BE2C (cell line): Measurements from ENCODE around the gene JAG2.

Experiments
- DNase-seq: peaks from one replicate; pipeline ENCODE4 v3.0.0-alpha.2; 2020
- H3K27me3 ChIP-seq: fragments of 250-450 bp; sonication (Bioruptor Pico); 2 replicates; pipeline ENCODE4 v1.5.1; 2020; ENCODE audit warnings: mild to moderate bottlenecking
- H3K36me3 ChIP-seq: fragments of 250-450 bp; sonication (Bioruptor Pico); 2 replicates; pipeline ENCODE4 v1.5.1; 2020; ENCODE audit warnings: mild to moderate bottlenecking
- H3K4me1 ChIP-seq: fragments of 250-450 bp; sonication (Bioruptor Pico); 2 replicates; pipeline ENCODE4 v1.5.1; 2020
- H3K4me3 ChIP-seq: 2 replicates; pipeline ENCODE4 v1.5.1; 2011; ENCODE audit warnings: low read depth, low read length
- H3K9me3 ChIP-seq: fragments of 250-450 bp; sonication (Bioruptor Pico); 2 replicates; pipeline ENCODE4 v1.5.1; 2020
- TF ChIP-seq, protein P1 (sequence below): IDR thresholded peaks from 2 replicates; pipeline ENCODE4 v1.5.1; 2012; ENCODE audit warnings: mild to moderate bottlenecking, low read depth, low read length

The JAG2 gene

GRCh38 chr14:105209091-105209490 is 40.5 kb upstream of the JAG2 start:
- TF ChIP-seq, protein P1, sequence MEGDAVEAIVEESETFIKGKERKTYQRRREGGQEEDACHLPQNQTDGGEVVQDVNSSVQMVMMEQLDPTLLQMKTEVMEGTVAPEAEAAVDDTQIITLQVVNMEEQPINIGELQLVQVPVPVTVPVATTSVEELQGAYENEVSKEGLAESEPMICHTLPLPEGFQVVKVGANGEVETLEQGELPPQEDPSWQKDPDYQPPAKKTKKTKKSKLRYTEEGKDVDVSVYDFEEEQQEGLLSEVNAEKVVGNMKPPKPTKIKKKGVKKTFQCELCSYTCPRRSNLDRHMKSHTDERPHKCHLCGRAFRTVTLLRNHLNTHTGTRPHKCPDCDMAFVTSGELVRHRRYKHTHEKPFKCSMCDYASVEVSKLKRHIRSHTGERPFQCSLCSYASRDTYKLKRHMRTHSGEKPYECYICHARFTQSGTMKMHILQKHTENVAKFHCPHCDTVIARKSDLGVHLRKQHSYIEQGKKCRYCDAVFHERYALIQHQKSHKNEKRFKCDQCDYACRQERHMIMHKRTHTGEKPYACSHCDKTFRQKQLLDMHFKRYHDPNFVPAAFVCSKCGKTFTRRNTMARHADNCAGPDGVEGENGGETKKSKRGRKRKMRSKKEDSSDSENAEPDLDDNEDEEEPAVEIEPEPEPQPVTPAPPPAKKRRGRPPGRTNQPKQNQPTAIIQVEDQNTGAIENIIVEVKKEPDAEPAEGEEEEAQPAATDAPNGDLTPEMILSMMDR: no peak
- H3K27me3 ChIP-seq: no peaks in the 10 kb centered on the region
- peaks cover 16% of the 10 kb centered on the region for H3K4me1 ChIP-seq
- peak; percentile 50 for DNase-seq
- peaks cover 9% of the 10 kb centered on the region for H3K36me3 ChIP-seq
- H3K4me3 ChIP-seq: no peak overlapping the region
- no peaks in the 10 kb centered on the region for H3K9me3 ChIP-seq

DNA sequence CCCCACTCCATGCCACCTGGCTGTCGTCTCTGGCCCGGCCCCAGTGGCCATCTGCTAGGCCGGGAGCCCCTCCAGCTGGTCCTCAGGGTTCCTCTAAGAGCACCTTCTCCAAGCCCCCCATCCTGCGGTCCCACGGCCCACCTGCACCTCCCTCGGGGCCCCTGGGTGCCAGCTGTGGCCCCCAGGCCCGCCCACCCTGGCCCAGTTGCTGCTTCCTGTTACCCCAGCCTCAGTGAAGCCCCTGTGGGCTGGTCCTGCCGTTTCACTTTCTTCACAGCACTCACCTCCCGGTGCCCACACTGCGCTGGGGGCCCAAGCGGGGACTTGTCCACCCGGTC is 40.1 kb upstream of the JAG2 start:
- Histone ChIP-seq H3K36me3 (peaks cover 9% of the 10 kb centered on the region), H3K27me3 (no peaks in the 10 kb centered on the region), H3K9me3 (no peaks in the 10 kb centered on the region), H3K4me1 (peaks cover 16% of the 10 kb centered on the region), H3K4me3 (no peak overlapping the region)
- TF ChIP-seq, protein P1: no peak
- DNase-seq: no peak

DNA sequence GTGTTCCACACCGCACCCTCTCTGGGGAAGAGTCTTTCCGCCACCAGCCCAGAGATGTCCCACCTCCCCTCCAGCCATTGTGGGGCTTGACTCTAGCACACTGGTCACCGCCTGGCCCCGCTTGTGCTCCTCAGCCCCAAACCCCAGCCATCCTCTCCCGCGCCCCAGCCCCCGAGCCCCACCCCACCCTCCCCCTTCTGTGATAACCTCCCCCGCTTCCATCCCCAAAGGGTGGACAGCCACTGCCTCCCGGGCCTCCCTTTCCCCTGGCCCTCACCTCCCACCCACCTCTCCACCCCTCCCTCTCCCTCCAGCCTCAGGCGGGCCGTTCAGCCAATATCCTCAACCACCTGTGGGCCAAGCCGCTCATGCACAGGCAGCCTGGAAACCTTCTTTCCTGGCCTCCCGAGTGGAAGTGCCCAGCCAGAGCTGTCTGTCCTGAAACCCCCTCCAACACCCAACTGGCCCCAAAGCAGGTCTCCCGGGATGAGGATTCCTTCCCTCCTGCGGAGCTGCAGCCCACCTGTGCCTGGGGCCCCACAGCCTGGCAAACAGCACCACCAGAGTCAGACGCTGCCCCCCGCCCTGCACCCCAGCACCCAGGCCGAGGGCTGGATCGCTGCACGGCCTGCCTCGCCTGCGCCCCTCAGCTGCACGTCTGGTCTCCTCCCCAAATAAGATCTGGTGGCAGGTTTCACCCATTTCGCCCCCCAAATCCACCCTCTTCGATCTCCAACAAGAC is 39.6 kb upstream of the JAG2 start:
- Histone ChIP-seq H3K4me3 (no peak overlapping the region), H3K36me3 (peaks cover 9% of the 10 kb centered on the region), H3K9me3 (no peaks in the 10 kb centered on the region), H3K4me1 (peaks cover 18% of the 10 kb centered on the region), H3K27me3 (no peaks in the 10 kb centered on the region)
- TF ChIP-seq, protein P1: no peak
- DNase-seq: no peak

GRCh38 chr14:105207460-105207901 is 38.9 kb upstream of the JAG2 start:
- Histone ChIP-seq H3K4me3 (no peak overlapping the region), H3K9me3 (no peaks in the 10 kb centered on the region), H3K27me3 (no peaks in the 10 kb centered on the region), H3K4me1 (peaks cover 19% of the 10 kb centered on the region), H3K36me3 (peaks cover 9% of the 10 kb centered on the region)
- no peak for DNase-seq
- TF ChIP-seq, protein P1: peak; percentile 5; the same call in 1 of the 2 replicates

DNA sequence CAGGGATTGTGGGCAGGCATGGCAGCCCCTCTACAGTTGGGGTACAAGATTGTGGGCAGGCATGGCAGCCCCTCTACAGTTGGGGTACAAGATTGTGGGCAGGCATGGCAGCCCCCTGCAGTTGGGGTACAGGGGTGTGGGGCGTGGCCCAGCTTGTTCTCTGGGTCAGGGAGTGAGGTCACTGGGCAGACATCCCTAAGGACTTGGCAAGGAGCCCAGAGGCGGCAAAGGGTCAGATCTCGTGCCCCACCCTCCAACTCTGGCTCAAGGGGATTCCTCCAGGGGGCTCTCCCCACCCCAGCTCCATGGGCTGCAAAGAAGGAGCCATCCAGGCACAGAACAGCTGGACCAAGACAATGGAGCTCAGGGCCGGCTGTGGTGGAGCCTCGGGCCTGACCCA is 38.3 kb upstream of the JAG2 start:
- Histone ChIP-seq H3K27me3 (no peaks in the 10 kb centered on the region), H3K36me3 (peaks cover 9% of the 10 kb centered on the region), H3K4me1 (peaks cover 21% of the 10 kb centered on the region), H3K4me3 (no peak overlapping the region), H3K9me3 (no peaks in the 10 kb centered on the region)
- no peak for DNase-seq
- TF ChIP-seq, protein P1: no peak

DNA sequence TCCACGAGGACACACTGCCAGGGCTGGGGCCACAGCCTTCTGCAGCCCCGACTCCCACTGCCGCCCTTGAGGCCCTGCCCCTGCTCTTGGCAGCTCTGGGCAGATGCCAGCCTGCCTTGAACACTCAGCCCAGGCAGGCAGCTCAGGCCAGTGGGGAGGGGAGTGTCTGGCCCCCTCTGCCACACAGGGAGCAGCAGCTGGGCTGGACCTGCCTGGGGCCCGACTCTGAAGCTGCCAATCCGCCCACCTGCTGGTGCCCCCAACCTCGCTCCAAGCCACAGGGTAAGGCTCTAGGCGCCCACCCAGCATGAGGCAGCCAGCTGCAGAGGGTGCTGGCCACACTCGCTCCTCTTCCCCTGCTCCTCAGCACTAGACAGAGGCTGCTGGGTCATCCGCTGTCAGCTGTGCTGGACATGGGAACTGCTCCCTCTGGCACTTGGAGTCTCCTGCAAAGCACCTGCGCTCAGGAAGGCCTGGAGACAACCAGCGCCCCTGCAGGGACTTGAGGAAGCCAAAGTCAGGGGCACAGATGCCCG is 37.2 kb upstream of the JAG2 start:
- peaks cover 9% of the 10 kb centered on the region for H3K36me3 ChIP-seq
- peaks cover 27% of the 10 kb centered on the region for H3K4me1 ChIP-seq
- no peak overlapping the region for H3K4me3 ChIP-seq
- no peaks in the 10 kb centered on the region for H3K9me3 ChIP-seq
- DNase-seq: no peak
- TF ChIP-seq, protein P1: no peak
- H3K27me3 ChIP-seq: no peaks in the 10 kb centered on the region
